Choroid plexus epithelial cell (primary cell): ENCODE results near the gene AGT.
A peak's percentile ranks its signal among the peaks of the same experiment; 100 is the strongest.

Source experiments
- DNase-seq: peaks from one replicate; pipeline ENCODE4 v3.0.0-alpha.2; 2010; ENCODE audit warnings: low read depth
- H3K4me3 ChIP-seq: 2 replicates; pipeline ENCODE4 v1.5.1; 2011; ENCODE audit warnings: low read depth, mild to moderate bottlenecking, control low read depth, low read length, moderate library complexity
- CTCF ChIP-seq: conservative IDR thresholded peaks from 2 replicates; pipeline ENCODE4 v1.5.1; 2011; ENCODE audit warnings: low read depth, mild to moderate bottlenecking, control low read depth, inconsistent platforms, low read length, moderate library complexity

AGT gene

GRCh38 chr1:230694991-230695390 is 18.9 kb downstream of the AGT start:
- no peak for TF ChIP-seq CTCF
- no peak overlapping the region for H3K4me3 ChIP-seq
- DNase-seq = peak; percentile 17

- no peak for TF ChIP-seq CTCF
- DNase-seq = no peak
Observed at GRCh38 chr1:230694464-230694863, 19.5 kb downstream of the AGT start.

DNA sequence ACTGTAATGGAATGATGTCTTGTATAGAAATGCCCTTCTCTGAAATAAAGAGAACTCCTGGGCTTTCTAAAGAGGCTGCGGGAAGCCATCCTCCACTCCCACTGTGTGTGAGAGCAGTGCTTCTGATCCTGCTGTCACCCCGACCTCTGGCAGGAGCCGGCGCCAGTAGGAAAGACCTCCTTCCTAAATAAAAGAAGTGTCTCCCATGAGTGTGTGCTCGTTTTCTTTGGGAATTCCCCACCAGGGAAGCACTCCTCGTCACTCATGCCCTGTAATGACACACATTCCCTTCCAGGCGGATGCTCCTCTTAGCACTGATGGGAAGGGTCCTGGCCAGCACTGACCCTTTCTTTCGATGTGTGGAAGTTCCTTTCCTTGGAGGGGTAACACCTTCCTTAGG is 20.1 kb downstream of the AGT start:
- no peak overlapping the region for H3K4me3 ChIP-seq
- DNase-seq = no peak
- TF ChIP-seq CTCF = no peak

More at GRCh38 chr1:230694464-230694863, 19.5 kb downstream of the AGT start:
- H3K4me3 ChIP-seq = no peak overlapping the region

DNA sequence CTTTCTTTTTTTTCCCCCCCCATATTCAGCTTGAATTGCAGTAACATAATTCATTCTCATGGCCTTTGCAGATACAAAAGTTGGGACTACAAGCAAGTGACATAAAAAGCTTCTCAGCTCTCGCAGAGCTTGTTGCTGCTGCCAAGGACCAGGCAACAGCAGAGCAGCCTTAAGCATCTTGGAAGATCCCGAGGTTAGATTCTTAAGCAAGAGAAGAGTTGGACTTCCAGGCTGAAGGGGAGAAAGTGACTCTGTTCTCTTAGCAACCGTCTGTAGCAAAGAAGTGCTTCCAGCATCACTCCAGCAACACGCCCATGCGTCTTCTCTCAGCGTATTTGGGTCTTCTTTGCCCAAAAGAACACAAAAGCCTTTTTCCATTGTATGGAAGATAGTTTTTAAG is 20.7 kb downstream of the AGT start:
- no peak overlapping the region for H3K4me3 ChIP-seq
- DNase-seq = no peak
- TF ChIP-seq CTCF = no peak

DNA sequence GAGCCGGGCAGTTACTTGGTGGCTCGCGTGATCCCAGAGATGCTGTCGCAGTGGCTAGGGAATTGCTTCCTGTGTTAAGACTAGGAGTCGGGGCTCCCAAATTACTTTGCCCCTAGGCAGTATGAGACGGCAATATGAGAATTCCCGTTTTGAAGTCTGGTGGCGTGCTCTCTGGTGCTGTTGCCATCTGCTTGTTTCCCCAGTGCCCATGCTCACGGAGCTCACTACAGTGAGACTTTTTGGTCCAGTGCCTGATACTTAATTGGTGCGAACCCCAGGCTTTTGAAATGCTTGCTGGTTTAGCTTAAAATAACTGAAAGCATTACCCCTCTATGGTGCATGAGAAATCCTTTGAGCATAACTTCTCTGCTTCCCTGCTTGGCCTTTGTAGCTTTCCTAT is 22.3 kb downstream of the AGT start:
- DNase-seq = no peak
- no peak overlapping the region for H3K4me3 ChIP-seq
- TF ChIP-seq CTCF = no peak

DNA sequence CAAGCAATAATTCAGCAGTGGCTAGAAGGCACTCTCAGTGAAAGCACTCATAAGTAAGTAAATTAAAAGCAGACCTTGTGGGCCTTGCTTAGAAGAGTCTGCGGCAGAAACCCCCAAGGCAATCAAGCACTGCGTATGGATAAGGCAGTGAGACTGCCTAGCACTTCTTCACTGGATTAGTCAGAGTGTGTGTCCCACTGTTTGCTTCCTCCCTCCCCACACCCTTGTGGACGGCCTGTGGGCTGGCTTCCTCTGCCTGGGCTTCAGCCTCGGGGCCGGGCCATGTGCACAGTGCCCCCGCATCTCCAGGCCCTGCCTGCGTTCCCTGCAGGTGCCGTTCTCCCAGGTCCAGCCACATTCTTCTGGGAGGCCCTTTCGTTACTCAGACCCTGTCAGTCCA is 23.8 kb downstream of the AGT start:
- no peak for DNase-seq
- TF ChIP-seq CTCF = no peak
- H3K4me3 ChIP-seq = no peak overlapping the region

- no peak for DNase-seq
- TF ChIP-seq CTCF = no peak
Observed at GRCh38 chr1:230686747-230687146, 27.2 kb downstream of the AGT start.

More at GRCh38 chr1:230686747-230687146, 27.2 kb downstream of the AGT start:
- no peak overlapping the region for H3K4me3 ChIP-seq
